Uterine smooth muscle cell (primary cell): ENCODE data around the gene C4orf51. TPM values are rescaled to one million over a fixed set of nuclear protein-coding genes. Genes with fewer than 3 reads are reported as not detected.

Source experiments
- total RNA-seq: library from RNA; depleted of rRNA; stranded (reverse); fragments of >200 nt; gene quantifications from 2 replicates; pipeline ENCODE4 v1.2.3, GENCODE V29; 2014

Gene C4orf51
- total RNA-seq: not detected in 2 replicates

GRCh38 chr4:145679991-145680455, at the start of gene C4orf51:
TSS of gene C4orf51 (plus strand) at chr4:145680146. CDS start at chr4:145680204, 58 bp downstream.

Other genes starting within 250 kb of the C4orf51 start
- 9.2 and 16.4 TPM in 2 replicates for gene SMAD1, start 198.3 kb upstream of the C4orf51 start, total RNA-seq
- 5.0 and 5.1 TPM in 2 replicates for gene MMAA, start 60.8 kb upstream of the C4orf51 start, total RNA-seq